ENCODE data around the gene NTNG1.

GRCh38 chr1:107532318-107532717 is 391.5 kb downstream of the NTNG1 start:
- TF ChIP-seq POLR2A (IDR thresholded peaks at IDR 0.05; ENCODE audit: low read depth) (no peak), CTCF (IDR thresholded peaks at IDR 0.05) (no peak), POLR2AphosphoS5 (IDR thresholded peaks at IDR 0.05) (no peak)

Measured in esophagus muscularis mucosa (tissue), 3 donors.